Neutrophil (primary cell): Measurements from ENCODE around the gene ARID1A.
"Not testable (repeated sequence)": the region's sequence is repeated elsewhere in the genome, so short reads cannot be mapped to it uniquely, and the experiment has no call there.

Experiments used
- H3K27ac ChIP-seq: fragments of 200-600 bp; sonication (generic); 2 replicates; pipeline ENCODE4 v1.5.1; 2016; ENCODE audit warnings: mild to moderate bottlenecking, moderate library complexity
- H3K27me3 ChIP-seq: fragments of 200-600 bp; sonication (generic); 2 replicates; pipeline ENCODE4 v1.6.0; 2016; ENCODE audit warnings: mild to moderate bottlenecking
- H3K36me3 ChIP-seq: fragments of 200-600 bp; sonication (generic); 2 replicates; pipeline ENCODE4 v1.5.1; 2017
- H3K4me1 ChIP-seq, 2 experiments: fragments of 200-600 bp in 1 of 2; sonication (generic) in 1 of 2; 1 replicate in 1 of 2; 2 replicates in 1 of 2; pipeline versions ENCODE4 v1.5.1 to v1.6.1; 2013 to 2016; ENCODE audit warnings: low read depth in 1 of 2, low read length in 1 of 2, mild to moderate bottlenecking in 1 of 2, moderate library complexity in 1 of 2; ENCODE audit not compliant: control insufficient read depth in 1 of 2, insufficient read depth in 1 of 2
- H3K4me3 ChIP-seq, 2 experiments: fragments of 200-600 bp in 1 of 2; sonication (generic) in 1 of 2; 1 replicate in 1 of 2; 2 replicates in 1 of 2; pipeline ENCODE4 v1.5.1; 2013 to 2016; ENCODE audit warnings: low read depth in 1 of 2, low read length in 1 of 2, mild to moderate bottlenecking in 1 of 2, moderate library complexity in 1 of 2
- H3K9me3 ChIP-seq: fragments of 200-600 bp; sonication (generic); 2 replicates; pipeline ENCODE4 v1.5.1; 2016
- TF ChIP-seq, protein P1 (sequence below): fragments of 200-600 bp; sonication (generic); IDR thresholded peaks from 2 replicates; pipeline ENCODE4 v1.5.1; 2016; ENCODE audit warnings: antibody characterized with exemption

Gene ARID1A

GRCh38 chr1:26695356-26696118 is at the start of gene ARID1A:
Gene ARID1A, plus strand, starts transcription at chr1:26696015. Its CDS starts 389 bp downstream, at chr1:26696404.
- no peaks in the 10 kb centered on the region for H3K36me3 ChIP-seq
- peak within 1 kb of the TSS; percentile 78 to 90 for H3K4me3 ChIP-seq
- H3K27ac ChIP-seq = peak within 1 kb of the TSS; percentile 96
- H3K4me1 ChIP-seq = peaks cover 65 to 66% of the 10 kb centered on the region in 2 experiments
- TF ChIP-seq, protein P1, sequence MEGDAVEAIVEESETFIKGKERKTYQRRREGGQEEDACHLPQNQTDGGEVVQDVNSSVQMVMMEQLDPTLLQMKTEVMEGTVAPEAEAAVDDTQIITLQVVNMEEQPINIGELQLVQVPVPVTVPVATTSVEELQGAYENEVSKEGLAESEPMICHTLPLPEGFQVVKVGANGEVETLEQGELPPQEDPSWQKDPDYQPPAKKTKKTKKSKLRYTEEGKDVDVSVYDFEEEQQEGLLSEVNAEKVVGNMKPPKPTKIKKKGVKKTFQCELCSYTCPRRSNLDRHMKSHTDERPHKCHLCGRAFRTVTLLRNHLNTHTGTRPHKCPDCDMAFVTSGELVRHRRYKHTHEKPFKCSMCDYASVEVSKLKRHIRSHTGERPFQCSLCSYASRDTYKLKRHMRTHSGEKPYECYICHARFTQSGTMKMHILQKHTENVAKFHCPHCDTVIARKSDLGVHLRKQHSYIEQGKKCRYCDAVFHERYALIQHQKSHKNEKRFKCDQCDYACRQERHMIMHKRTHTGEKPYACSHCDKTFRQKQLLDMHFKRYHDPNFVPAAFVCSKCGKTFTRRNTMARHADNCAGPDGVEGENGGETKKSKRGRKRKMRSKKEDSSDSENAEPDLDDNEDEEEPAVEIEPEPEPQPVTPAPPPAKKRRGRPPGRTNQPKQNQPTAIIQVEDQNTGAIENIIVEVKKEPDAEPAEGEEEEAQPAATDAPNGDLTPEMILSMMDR = peak; percentile 8
- no peaks in the 10 kb centered on the region for H3K9me3 ChIP-seq
- H3K27me3 ChIP-seq = no peaks in the 10 kb centered on the region

DNA sequence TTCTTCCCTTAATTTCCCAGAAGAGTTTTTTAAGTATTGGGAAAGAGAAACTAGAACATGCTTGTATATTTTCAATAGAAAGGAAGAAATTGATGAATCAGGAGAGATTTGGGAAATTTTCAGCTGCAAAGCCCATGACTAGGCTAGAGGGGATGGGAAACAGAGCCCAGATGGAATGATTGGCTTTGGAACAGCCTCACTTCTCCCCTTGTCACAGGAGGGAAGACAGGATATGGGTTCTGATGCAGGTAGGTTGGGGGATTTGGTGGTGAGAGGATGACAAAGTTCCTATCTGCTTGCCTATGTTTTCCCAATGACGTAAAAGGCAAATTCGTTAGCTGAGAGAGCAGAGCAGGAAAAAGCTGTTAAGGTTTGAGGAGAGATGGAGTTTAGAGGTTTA is 31.0 kb upstream of the ARID1A start:
- no peaks in the 10 kb centered on the region for H3K36me3 ChIP-seq
- TF ChIP-seq, protein P1 = no peak
- H3K9me3 ChIP-seq = no peaks in the 10 kb centered on the region
- H3K27me3 ChIP-seq = no peaks in the 10 kb centered on the region
- no peak overlapping the region for H3K4me3 ChIP-seq
- H3K4me1 ChIP-seq = no peaks in the 10 kb centered on the region
- H3K27ac ChIP-seq = no peak overlapping the region

DNA sequence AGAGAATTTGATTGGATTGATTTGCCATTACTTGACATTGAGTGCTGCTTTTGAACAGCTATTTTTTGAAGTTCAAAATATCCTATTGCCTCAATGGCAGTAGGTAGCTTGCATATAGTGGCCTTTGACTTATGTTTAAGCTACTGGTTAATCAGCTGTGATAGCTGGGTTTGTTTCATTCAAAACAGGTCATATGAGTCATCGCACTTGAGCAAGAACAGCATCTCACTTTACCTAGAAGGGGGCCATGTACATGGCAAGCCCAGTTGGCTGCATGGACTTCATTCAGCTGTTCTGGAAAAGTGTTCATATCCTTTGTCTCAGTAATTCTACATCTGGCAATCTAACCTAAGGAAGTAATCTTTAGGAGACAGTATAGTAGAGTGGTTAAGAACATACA is 29.0 kb upstream of the ARID1A start:
- no peaks in the 10 kb centered on the region for H3K36me3 ChIP-seq
- H3K27ac ChIP-seq = no peak overlapping the region
- no peaks in the 10 kb centered on the region for H3K9me3 ChIP-seq
- no peaks in the 10 kb centered on the region for H3K4me1 ChIP-seq
- TF ChIP-seq, protein P1 = no peak
- H3K4me3 ChIP-seq = no peak overlapping the region
- H3K27me3 ChIP-seq = no peaks in the 10 kb centered on the region

DNA sequence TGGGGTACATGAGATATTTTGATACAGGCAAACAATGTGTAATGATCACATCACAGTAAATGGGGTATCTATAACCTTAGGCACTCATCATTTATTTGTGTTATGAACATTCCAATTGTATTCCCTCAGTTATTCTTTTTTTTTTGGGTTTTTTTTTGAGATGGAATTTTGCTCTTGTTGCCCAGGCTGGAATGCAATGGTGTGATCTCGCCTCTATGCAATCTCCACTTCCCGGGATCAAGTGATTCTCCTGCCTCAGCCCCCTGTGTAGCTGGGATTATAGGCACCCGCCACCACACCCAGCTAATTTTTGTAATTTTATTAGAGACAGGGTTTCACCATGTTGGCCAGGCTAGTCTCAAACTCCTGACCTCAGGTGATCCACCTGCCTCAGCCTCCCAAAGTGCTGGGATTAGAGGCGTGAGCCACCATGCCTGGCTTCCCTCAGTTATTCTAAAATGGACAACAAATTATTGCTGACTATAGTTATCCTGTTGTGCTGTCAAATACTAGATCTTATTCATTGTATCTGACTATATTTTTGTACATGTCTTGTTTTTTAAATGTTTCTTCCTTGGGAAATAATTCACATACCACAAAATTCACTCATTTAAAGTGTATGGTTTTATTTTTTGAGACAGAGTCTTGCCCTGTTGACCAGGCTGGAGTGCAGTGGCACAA is 27.6 kb upstream of the ARID1A start:
- not testable (repeated sequence) for H3K4me1 ChIP-seq, H3K27me3 ChIP-seq, H3K36me3 ChIP-seq, H3K27ac ChIP-seq, H3K9me3 ChIP-seq, H3K4me3 ChIP-seq

GRCh38 chr1:26677306-26678115 is 18.3 kb upstream of the ARID1A start:
- no peaks in the 10 kb centered on the region for H3K9me3 ChIP-seq
- H3K27ac ChIP-seq = peak overlapping the region; percentile 89
- H3K36me3 ChIP-seq = no peaks in the 10 kb centered on the region
- TF ChIP-seq, protein P1 = peak; percentile 80
- H3K4me3 ChIP-seq = peak overlapping the region; percentile 48 to 49
- no peaks in the 10 kb centered on the region for H3K27me3 ChIP-seq
- peaks cover 25 to 29% of the 10 kb centered on the region in 2 experiments for H3K4me1 ChIP-seq
